SH-SY5Y (cell line): ENCODE data around the gene OR10H1.

Experiments used
- GATA2 ChIP-seq: IDR thresholded peaks from 2 replicates; pipeline ENCODE4 v1.6.1; 2011; ENCODE audit warnings: mild to moderate bottlenecking, low read depth, low read length
- GATA3 ChIP-seq: IDR thresholded peaks from 2 replicates; pipeline ENCODE4 v1.6.1; 2011; ENCODE audit warnings: low read depth, mild to moderate bottlenecking, low read length, moderate library complexity

The OR10H1 gene, protein sequence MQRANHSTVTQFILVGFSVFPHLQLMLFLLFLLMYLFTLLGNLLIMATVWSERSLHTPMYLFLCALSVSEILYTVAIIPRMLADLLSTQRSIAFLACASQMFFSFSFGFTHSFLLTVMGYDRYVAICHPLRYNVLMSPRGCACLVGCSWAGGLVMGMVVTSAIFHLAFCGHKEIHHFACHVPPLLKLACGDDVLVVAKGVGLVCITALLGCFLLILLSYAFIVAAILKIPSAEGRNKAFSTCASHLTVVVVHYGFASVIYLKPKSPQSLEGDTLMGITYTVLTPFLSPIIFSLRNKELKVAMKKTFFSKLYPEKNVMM

DNA sequence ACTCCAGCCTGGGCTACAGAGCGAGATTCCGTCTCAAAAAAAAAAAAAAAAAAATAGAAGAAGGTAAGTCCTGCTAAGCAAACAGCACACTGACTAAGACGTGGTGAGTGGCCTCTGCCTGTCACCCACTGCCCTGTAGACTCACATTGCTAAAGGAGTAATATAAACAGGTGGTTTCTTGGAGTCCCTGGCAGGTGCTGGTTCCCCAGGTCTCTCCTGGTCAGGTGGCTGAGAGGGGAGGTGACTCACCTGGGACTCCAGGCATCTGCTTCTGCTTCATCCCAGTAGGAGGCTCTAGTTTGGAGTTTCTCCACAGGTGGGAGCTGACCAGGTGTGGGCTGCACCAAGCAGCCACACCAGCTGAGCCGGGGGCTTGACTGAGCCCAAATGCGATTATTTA is at the start of gene OR10H1:
Gene OR10H1 (minus strand): TSS at position 359 of the 400 bp plus-strand sequence. CDS start 7,627 bp downstream, outside the sequence.
- TF ChIP-seq GATA3, result no peak
- no peak for TF ChIP-seq GATA2

DNA sequence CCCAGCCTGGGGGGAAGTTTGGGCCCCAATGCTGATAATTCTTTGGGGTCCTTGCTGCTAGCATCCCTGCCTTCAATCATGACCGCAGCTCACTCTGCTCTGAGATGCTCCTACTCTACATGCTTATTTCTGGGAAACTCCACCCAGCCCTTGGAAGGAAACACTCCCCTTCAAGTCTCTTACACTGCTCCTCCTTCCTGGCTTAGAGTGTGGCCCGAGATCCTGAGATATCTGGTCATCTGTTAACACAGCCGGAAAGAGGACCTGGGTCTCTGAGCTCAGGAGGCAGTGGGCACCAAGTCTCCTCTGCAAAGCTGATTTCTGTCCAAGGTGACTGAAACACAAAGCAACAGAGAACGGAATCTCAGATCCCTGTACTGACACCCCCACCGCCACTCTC is 49.4 kb upstream of the OR10H1 start:
- TF ChIP-seq GATA3, result no peak
- TF ChIP-seq GATA2, result no peak

DNA sequence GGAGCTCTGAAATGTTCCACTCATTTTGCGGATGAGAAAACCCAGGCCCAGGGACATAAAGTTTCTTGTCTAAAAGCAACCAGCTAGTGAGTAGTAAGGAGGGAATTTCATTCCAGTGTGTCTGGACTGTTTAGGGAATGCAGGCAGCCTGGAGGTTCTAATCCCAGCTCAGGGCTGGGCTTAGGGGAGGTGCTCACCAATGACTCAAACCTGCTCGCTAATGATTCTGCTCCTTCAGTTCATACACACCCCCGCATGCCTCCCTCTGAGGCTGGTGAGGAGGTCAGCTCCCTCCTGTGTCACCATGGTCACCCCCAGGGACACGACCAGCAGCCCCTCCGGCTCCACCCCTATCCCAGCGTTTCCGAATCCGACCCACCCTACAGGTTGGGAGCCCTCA is 47.8 kb upstream of the OR10H1 start:
- TF ChIP-seq GATA3 (no peak), GATA2 (no peak)

DNA sequence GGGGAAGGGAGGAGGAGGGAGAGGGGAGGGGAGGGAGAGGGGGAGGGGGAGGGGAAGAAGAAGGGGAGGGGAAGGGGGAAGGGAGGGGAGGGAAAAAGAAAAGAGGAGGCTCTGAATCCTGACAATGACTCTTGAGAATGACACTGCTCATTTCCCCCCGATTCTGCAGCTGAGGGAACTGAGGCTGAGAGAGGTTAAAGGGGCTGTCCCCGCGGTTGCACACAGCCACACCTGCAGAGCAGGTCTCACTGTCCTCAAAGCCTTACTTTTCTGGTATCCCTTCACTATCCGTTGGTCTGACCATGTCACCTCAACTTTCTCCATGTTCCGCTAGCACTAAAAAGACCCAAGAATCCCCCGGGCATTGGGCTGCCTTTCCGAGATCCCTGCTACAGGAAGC is 47.0 kb upstream of the OR10H1 start:
- TF ChIP-seq GATA3, result no peak
- no peak for TF ChIP-seq GATA2

DNA sequence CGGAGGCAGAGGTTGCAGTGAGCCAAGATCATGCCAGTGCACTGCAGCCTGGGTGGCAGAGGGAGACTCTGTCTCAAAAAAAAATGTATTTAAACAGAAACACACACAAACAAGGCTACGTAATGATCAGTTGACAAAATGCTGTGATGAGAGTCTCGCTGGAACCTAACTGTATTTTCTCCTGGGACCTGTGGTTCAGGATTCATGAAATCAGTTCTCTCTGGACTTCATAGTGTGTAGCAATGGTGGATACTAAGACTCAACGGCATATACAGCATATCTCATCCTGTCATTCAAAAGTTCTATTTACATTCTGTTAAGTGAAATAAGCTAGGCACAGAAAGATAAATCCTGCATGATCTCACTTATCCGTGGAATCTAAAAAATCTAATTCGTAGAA is 45.1 kb upstream of the OR10H1 start:
- TF ChIP-seq GATA3 (no peak), GATA2 (no peak)

DNA sequence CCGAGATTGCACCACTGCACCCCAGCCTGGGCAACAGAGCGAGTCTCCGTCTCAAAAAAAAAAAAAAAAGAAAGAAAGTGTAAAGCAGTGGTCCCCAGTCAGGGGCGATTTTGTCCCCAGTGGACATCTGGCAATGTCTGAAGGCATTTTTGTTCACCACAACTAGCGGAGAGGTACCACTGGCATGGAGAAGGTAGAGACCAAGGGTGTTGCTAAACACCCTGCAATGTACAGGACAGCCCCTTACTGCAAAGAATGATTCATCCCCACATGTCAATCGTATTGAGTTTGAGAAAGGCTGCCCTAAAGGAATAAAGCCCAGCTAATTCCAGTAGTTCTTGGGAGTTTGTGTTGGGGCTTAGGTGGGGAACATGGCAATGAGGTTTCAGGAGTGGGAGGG is 43.7 kb upstream of the OR10H1 start:
- TF ChIP-seq GATA3 (no peak), GATA2 (no peak)

DNA sequence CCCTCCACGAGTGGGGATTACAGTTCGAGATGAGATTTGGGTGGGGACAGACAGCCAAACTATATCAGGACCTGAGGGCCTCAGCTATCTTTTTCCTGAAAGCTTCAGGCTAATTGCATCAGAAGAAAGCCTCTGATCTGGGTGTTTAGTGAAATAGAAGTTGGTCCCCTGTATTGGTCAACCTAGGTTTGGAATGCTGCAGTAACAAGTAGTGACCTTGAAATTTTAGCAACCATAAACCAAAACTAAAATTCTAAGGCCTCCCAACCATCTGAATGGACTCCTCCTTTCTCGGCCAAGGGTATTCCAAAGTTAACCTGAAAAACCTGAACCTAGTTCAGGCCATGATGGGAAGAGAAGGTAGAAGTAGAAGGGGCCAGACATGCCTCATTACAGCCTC is 34.9 kb upstream of the OR10H1 start:
- TF ChIP-seq GATA3, result no peak

DNA sequence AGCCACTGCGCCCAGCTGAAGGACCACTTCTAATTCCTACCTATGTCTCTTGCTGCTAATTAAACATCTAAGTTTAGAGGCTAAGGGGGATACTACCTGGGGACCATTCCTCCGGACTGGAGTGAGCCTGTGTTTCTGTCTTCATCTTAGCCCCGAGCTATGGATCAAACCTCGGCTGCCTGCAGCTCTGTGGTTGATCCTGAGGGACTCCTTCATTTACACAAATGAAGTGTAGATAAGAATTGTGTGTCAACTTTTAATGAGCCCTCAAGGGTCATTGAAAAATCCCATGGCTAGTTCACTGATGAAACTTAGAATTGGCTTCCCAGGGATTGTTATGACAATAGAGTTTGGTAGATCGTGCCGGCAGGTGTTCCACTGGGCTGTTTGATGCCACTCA is 31.5 kb upstream of the OR10H1 start:
- TF ChIP-seq GATA3 (no peak), GATA2 (no peak)

DNA sequence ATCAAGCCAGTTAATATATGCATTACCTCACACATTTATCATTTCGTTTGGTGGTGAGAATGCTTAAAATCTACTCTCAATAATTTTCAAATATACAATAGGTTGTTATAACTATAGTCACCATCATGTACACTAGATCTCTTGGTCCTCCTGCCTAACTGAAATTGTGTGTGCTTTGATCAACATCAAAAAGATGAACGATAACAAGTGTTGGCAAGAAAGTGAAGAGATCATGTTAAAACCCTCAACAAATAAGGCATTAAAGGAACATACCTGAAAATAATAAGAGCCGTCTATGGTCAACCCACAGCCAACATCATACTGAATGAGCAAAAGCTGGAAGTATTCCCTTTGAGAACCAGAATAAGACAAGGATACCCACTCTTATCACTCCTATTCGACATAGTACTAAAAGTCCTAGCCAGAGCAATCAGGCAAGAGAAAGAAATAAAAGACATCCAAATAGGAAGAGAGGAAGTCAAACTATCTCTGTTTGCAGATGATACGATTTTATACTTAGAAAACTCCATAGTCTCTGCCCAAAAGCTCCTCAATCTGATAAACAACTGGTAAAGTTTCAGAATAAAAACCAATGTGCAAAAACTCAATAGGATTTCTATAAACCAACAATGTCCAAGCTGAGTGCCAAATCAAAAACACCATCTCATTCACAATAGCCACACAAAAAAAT is 27.9 kb upstream of the OR10H1 start:
- TF ChIP-seq GATA3 (no peak), GATA2 (no peak)

DNA sequence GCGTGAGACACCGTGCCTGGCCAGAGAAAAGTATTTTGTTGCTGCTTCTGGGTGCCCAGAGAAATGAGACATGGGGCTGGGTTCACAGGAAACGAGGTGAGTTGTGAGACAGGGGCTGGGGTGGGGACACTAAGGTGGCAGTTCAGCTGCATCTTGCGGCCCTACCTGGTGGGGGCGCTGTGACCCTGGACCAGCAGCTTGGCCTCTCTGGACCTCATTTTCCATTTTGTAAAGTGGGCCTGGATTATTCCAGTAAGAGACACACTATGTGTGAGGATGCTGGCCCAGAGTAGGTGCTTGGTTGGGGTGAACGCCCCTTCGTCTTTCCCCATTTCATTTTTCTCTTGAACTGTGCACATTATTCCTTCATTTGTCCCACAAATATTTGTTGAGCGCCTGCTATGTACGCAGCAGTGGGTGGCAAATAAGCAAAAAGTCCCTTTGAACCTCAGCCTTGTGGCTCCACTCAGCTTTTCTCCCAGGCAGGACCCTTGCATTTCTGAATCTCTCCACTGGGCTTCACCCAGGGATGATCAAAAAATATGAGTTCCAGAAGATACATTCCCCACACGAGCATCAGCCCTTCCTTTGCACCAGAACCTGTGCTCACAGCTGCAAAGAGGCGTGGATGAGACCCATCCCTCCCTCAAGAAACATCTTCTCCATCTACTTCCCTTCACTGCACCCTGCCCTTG is 26.6 kb upstream of the OR10H1 start:
- TF ChIP-seq GATA2 (no peak), GATA3 (no peak)

DNA sequence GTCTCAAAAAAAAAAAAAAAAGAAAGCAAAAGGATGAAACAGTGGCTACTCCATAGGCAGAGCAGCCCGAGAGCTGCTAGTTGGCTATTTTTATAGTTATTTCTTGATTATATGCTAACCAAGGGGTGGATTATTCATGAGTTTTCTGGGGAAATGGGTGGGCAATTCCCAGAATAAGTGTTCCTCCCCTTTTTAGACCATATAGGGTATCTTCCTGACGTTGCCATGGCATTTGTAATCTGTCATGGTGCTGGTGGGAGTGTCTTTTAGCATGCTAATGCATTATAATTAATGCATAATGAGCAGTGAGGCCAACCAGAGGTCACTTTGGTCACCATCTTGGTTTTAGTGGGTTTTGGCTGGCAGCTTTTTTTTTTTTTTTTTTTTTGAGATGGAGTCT is 25.4 kb upstream of the OR10H1 start:
- TF ChIP-seq GATA3 (no peak), GATA2 (no peak)

DNA sequence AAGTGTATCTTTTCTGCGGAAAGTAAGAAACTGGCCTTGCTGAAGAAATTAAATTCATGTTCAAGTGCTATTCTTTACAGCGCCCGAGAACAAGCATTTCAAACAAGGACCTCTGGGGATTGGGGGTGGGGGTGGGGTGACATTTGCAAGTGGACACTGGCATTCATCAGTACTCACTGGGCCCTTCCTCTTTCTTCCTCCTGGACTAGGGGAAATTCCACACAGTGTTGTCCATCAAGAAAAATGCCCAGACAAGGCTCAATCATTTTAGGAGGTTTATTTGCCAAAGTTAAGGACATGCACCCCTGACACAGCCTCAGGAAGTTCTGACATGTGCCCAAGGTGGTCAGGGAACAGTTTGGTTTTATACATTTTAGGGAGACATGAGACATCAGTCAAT is 22.9 kb upstream of the OR10H1 start:
- TF ChIP-seq GATA3 (no peak), GATA2 (no peak)

DNA sequence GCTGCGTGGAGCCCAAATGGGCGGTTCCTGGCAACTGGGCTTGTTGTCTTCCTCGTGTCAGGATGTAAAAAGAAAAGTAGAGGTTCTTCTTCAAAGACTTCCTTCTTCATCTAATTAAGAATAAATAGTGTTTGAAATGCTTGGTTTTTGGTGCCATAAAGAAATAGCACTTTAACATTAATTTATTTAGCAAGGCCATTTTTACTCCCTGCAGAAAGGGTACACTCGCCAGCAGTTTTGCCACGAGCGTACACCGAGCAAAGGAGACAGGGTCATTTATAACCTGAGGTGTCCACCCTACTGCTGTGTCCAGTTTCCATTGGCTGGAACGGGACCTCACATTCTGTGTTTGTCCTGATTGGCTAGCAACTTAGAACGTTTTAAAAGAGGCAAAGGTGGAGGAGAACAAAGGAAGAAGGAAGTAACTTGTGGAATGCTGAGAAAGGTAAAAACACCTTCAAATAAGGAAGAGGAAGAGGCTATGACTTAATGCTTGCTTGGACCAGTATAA is 21.8 kb upstream of the OR10H1 start:
- TF ChIP-seq GATA3 (no peak), GATA2 (no peak)

DNA sequence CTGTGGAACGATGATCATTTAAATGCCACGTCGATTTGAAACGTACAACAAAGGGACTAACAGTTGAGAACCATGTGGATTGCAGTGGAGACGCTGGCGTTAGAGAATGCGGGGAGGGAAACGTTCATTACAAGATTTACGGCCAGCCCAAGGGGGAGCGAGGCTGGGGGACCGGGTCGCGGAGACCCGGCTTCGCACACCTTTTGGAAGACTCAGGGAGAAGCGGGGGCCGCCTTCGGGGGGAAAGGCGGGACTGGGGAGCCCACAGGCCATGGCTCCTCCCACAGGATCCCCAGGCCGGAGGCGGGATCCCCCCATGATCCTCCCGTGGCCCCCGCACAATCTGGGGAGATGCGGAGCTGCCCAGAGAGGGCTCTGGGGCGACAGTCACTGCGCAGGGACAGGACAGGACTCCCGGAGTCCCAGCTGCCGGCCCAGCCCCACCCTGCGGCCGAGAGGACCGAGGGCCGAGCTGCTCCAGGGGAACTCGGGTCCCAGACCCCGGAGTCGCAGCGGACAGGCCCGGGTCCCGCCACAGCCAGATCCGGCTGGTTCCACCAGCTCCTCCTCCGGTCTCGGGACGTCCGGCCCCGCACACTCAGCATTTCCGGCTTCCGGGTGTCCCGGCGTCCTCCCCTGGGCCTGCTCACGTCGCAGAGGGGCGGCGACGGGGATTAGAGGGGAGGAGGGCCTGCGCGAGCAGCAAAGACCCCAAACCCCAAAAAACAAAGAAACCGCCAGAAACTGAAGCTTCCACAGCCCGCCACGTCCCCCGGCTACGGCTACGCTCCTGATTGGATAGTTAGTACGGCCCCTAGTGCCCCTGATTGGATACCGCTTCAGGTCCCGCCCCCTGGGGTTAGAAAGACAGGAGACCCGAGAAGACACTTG is 21.1 kb upstream of the OR10H1 start:
- TF ChIP-seq GATA2, result no peak
- no peak for TF ChIP-seq GATA3
